Glutamatergic neuron (in vitro differentiated cells): ENCODE results near the gene CDK19. TPM values are rescaled to one million over a fixed set of nuclear protein-coding genes. Genes with fewer than 3 reads are reported as not detected.

Experiments used
- DNase-seq: peaks from one replicate; pipeline ENCODE4 v3.0.0; 2022
- H3K27ac Mint-ChIP-seq: one replicate; pipeline ENCODE4 v1.8.0; 2020; ENCODE audit warnings: mild to moderate bottlenecking, mixed read lengths, inconsistent platforms; ENCODE audit not compliant: unreplicated experiment
- H3K27me3 Mint-ChIP-seq: one replicate; pipeline ENCODE4 v1.8.0; 2020; ENCODE audit warnings: mild to moderate bottlenecking, moderate library complexity, mixed read lengths, inconsistent platforms; ENCODE audit not compliant: unreplicated experiment
- H3K36me3 Mint-ChIP-seq: one replicate; pipeline ENCODE4 v1.8.0; 2020; ENCODE audit warnings: mild to moderate bottlenecking, mixed read lengths, inconsistent platforms; ENCODE audit not compliant: unreplicated experiment
- H3K4me1 Mint-ChIP-seq: one replicate; pipeline ENCODE4 v1.8.0; 2020; ENCODE audit warnings: mild to moderate bottlenecking, low read depth, mixed read lengths, inconsistent platforms; ENCODE audit not compliant: unreplicated experiment
- H3K4me3 Mint-ChIP-seq: one replicate; pipeline ENCODE4 v1.8.0; 2020; ENCODE audit warnings: mild to moderate bottlenecking, mixed read lengths, inconsistent platforms; ENCODE audit not compliant: unreplicated experiment
- H3K9me3 Mint-ChIP-seq: one replicate; pipeline ENCODE4 v1.8.0; 2020; ENCODE audit warnings: mild to moderate bottlenecking, moderate library complexity, mixed read lengths, inconsistent platforms; ENCODE audit not compliant: unreplicated experiment
- CTCF ChIP-seq: fragments of 200-600 bp; sonication (generic); IDR thresholded peaks from one replicate; pipeline ENCODE4 v1.5.0; 2021; ENCODE audit not compliant: partially characterized antibody, unreplicated experiment
- total RNA-seq: library from RNA; stranded (reverse); fragmentation: NEBNext Ultra II Directional; extraction: Animal tissue kit (Norgen Biotek cat#: 25700); gene quantifications from one replicate; pipeline ENCODE4 v1.2.1, GENCODE V29; 2021; ENCODE audit not compliant: unreplicated experiment

CDK19 gene
- total RNA-seq, 1 donor from 2014 or later = 20.8 TPM

- H3K4me1 Mint-ChIP-seq = no peaks in the 10 kb centered on the region
- H3K36me3 Mint-ChIP-seq = no peaks in the 10 kb centered on the region
- H3K4me3 Mint-ChIP-seq = no peak overlapping the region
- no peak for TF ChIP-seq CTCF
- H3K9me3 Mint-ChIP-seq = no peaks in the 10 kb centered on the region
- H3K27ac Mint-ChIP-seq = no peak overlapping the region
- DNase-seq = no peak
- no peaks in the 10 kb centered on the region for H3K27me3 Mint-ChIP-seq
Observed at GRCh38 chr6:110617057-110617456, 198.2 kb downstream of the CDK19 start.

- no peak for DNase-seq
- Mint-ChIP-seq H3K36me3 (no peaks in the 10 kb centered on the region), H3K27ac (no peak overlapping the region), H3K27me3 (no peaks in the 10 kb centered on the region), H3K4me1 (no peaks in the 10 kb centered on the region), H3K4me3 (no peak overlapping the region), H3K9me3 (no peaks in the 10 kb centered on the region)
- TF ChIP-seq CTCF = no peak
Observed at GRCh38 chr6:110615722-110616121, 199.5 kb downstream of the CDK19 start.

GRCh38 chr6:110614586-110614985, 200.7 kb downstream of the CDK19 start:
- no peak overlapping the region for H3K4me3 Mint-ChIP-seq
- H3K27ac Mint-ChIP-seq = no peak overlapping the region
- no peak for DNase-seq
- no peaks in the 10 kb centered on the region for H3K27me3 Mint-ChIP-seq
- no peak for TF ChIP-seq CTCF
- no peaks in the 10 kb centered on the region for H3K4me1 Mint-ChIP-seq
- H3K36me3 Mint-ChIP-seq = no peaks in the 10 kb centered on the region
- H3K9me3 Mint-ChIP-seq = no peaks in the 10 kb centered on the region

GRCh38 chr6:110614106-110614505, 201.2 kb downstream of the CDK19 start:
- no peak overlapping the region for H3K4me3 Mint-ChIP-seq
- H3K27me3 Mint-ChIP-seq = no peaks in the 10 kb centered on the region
- no peak for DNase-seq
- H3K36me3 Mint-ChIP-seq = no peaks in the 10 kb centered on the region
- H3K4me1 Mint-ChIP-seq = no peaks in the 10 kb centered on the region
- no peaks in the 10 kb centered on the region for H3K9me3 Mint-ChIP-seq
- no peak overlapping the region for H3K27ac Mint-ChIP-seq
- TF ChIP-seq CTCF = no peak

GRCh38 chr6:110613356-110613755, 201.9 kb downstream of the CDK19 start:
- H3K4me1 Mint-ChIP-seq = no peaks in the 10 kb centered on the region
- no peak overlapping the region for H3K4me3 Mint-ChIP-seq
- no peaks in the 10 kb centered on the region for H3K27me3 Mint-ChIP-seq
- H3K27ac Mint-ChIP-seq = no peak overlapping the region
- H3K9me3 Mint-ChIP-seq = no peaks in the 10 kb centered on the region
- no peak for TF ChIP-seq CTCF
- H3K36me3 Mint-ChIP-seq = no peaks in the 10 kb centered on the region
- no peak for DNase-seq
